GM19193 (cell line): ENCODE data around the gene PRRT1B.

ENCODE experiments used
- POLR2A ChIP-seq: IDR thresholded peaks from 4 replicates; pipeline ENCODE4 v1.6.1; 2011; ENCODE audit not compliant: insufficient read depth, insufficient read length; ENCODE audit errors: extremely low read depth

The PRRT1B gene

GRCh38 chr9:131580358-131580757 lies 35.0 kb downstream of the PRRT1B start:
- no peak for TF ChIP-seq POLR2A

GRCh38 chr9:131582056-131582455 lies 36.7 kb downstream of the PRRT1B start:
- TF ChIP-seq POLR2A, result no peak

- no peak for TF ChIP-seq POLR2A
Measured at GRCh38 chr9:131582466-131583336, 37.4 kb downstream of the PRRT1B start.

GRCh38 chr9:131583337-131583645 lies 38.0 kb downstream of the PRRT1B start:
- no peak for TF ChIP-seq POLR2A

- TF ChIP-seq POLR2A, result no peak
Measured at GRCh38 chr9:131583836-131584555, 38.7 kb downstream of the PRRT1B start.

- TF ChIP-seq POLR2A, result no peak
Measured at GRCh38 chr9:131584858-131585257, 39.5 kb downstream of the PRRT1B start.

- TF ChIP-seq POLR2A, result no peak
Measured at GRCh38 chr9:131585375-131585774, 40.1 kb downstream of the PRRT1B start.

GRCh38 chr9:131587331-131587730 lies 42.0 kb downstream of the PRRT1B start:
- no peak for TF ChIP-seq POLR2A

GRCh38 chr9:131587906-131588305 lies 42.6 kb downstream of the PRRT1B start:
- TF ChIP-seq POLR2A, result no peak

GRCh38 chr9:131588396-131588795 lies 43.1 kb downstream of the PRRT1B start:
- TF ChIP-seq POLR2A, result no peak

GRCh38 chr9:131589124-131589711 lies 43.9 kb downstream of the PRRT1B start:
- TF ChIP-seq POLR2A, result peak; percentile 12

- no peak for TF ChIP-seq POLR2A
Measured at GRCh38 chr9:131589993-131590392, 44.7 kb downstream of the PRRT1B start.

- no peak for TF ChIP-seq POLR2A
Measured at GRCh38 chr9:131590449-131590848, 45.1 kb downstream of the PRRT1B start.

- peak; percentile 32 for TF ChIP-seq POLR2A
Measured at GRCh38 chr9:131590907-131591844, 45.9 kb downstream of the PRRT1B start.

- TF ChIP-seq POLR2A, result no peak
Measured at GRCh38 chr9:131591845-131592208, 46.5 kb downstream of the PRRT1B start.
